IPS-NIHi11 (cell line): Measurements from ENCODE around the gene ITIH5.

Source experiments
- DNase-seq: peaks from one replicate; pipeline ENCODE4 v3.0.0; 2012; ENCODE audit warnings: mixed read lengths, low spot score

ITIH5 gene

GRCh38 chr10:7583626-7584025, 83.1 kb downstream of the ITIH5 start:
- no peak for DNase-seq

- no peak for DNase-seq
Measured at GRCh38 chr10:7580520-7580919, 86.2 kb downstream of the ITIH5 start.

- DNase-seq = no peak
Measured at GRCh38 chr10:7579681-7580080, 87.1 kb downstream of the ITIH5 start.

- DNase-seq = no peak
Measured at GRCh38 chr10:7577579-7577978, 89.2 kb downstream of the ITIH5 start.

- DNase-seq = no peak
Measured at GRCh38 chr10:7577176-7577575, 89.6 kb downstream of the ITIH5 start.

- DNase-seq = no peak
Measured at GRCh38 chr10:7576340-7576739, 90.4 kb downstream of the ITIH5 start.

GRCh38 chr10:7572391-7572790, 94.4 kb downstream of the ITIH5 start:
- DNase-seq = no peak

- no peak for DNase-seq
Measured at GRCh38 chr10:7571981-7572380, 94.8 kb downstream of the ITIH5 start.

- DNase-seq = no peak
Measured at GRCh38 chr10:7567911-7568620, 98.7 kb downstream of the ITIH5 start.

GRCh38 chr10:7566891-7567290, 99.9 kb downstream of the ITIH5 start:
- DNase-seq = no peak

GRCh38 chr10:7565871-7566270, 100.9 kb downstream of the ITIH5 start:
- DNase-seq = no peak

GRCh38 chr10:7563770-7564169, 103.0 kb downstream of the ITIH5 start:
- DNase-seq = no peak

- DNase-seq = no peak
Measured at GRCh38 chr10:7563368-7563767, 103.4 kb downstream of the ITIH5 start.

- no peak for DNase-seq
Measured at GRCh38 chr10:7561985-7562384, 104.8 kb downstream of the ITIH5 start.

- DNase-seq = peak; percentile 41
Measured at GRCh38 chr10:7561216-7561893, 105.4 kb downstream of the ITIH5 start.

- DNase-seq = no peak
Measured at GRCh38 chr10:7560519-7560918, 106.2 kb downstream of the ITIH5 start.

- DNase-seq = no peak
Measured at GRCh38 chr10:7559386-7559785, 107.4 kb downstream of the ITIH5 start.

GRCh38 chr10:7558036-7558435, 108.7 kb downstream of the ITIH5 start:
- DNase-seq = no peak

- DNase-seq = no peak
Measured at GRCh38 chr10:7553531-7553930, 113.2 kb downstream of the ITIH5 start.

- DNase-seq = peak; percentile 69
Measured at GRCh38 chr10:7551950-7552716, 114.6 kb downstream of the ITIH5 start.

GRCh38 chr10:7551289-7551688, 115.5 kb downstream of the ITIH5 start:
- DNase-seq = no peak

- no peak for DNase-seq
Measured at GRCh38 chr10:7550013-7550412, 116.8 kb downstream of the ITIH5 start.

GRCh38 chr10:7547829-7548228, 118.9 kb downstream of the ITIH5 start:
- no peak for DNase-seq
